MCF 10A (cell line): Measurements from ENCODE around the gene LCP2. TPM values are rescaled to one million over a fixed set of nuclear protein-coding genes. Genes with fewer than 3 reads are reported as not detected.

ENCODE experiments used
- BruUV-seq: library from RNA; stranded (reverse); fragments of 400-500 nt; replicated peaks from 2 replicates; lab custom pipeline; 2021; lab: Mats Ljungman, UMichigan
- CTCF ChIA-PET: fragments of 300-600 bp; sonication (Branson Sonifier 250); formaldehyde crosslinking; extraction: SDS; loops from one replicate; lab custom pipeline; 2021; ENCODE audit warnings: antibody characterized with exemption, inconsistent platforms; lab: Yijun Ruan, JAX
- POLR2A ChIA-PET: fragments of 300-600, 350-650 bp; sonication (Branson Sonifier 250); formaldehyde crosslinking; extraction: SDS; loops from one replicate; lab custom pipeline; 2020; ENCODE audit warnings: antibody characterized with exemption, inconsistent platforms; lab: Yijun Ruan, JAX
- DNase-seq: peaks from one replicate; pipeline ENCODE4 v3.0.0-alpha.2; 2018; ENCODE audit not compliant: unreplicated experiment
- H3K27ac Mint-ChIP-seq: one replicate; pipeline ENCODE4 v1.8.0; 2022; ENCODE audit warnings: mild to moderate bottlenecking, low read depth, mixed read lengths; ENCODE audit not compliant: unreplicated experiment
- H3K27me3 Mint-ChIP-seq: one replicate; pipeline ENCODE4 v1.8.0; 2022; ENCODE audit warnings: mixed read lengths; ENCODE audit not compliant: insufficient read depth, unreplicated experiment
- H3K36me3 Mint-ChIP-seq: one replicate; pipeline ENCODE4 v1.8.0; 2022; ENCODE audit warnings: mild to moderate bottlenecking, moderate library complexity, mixed read lengths; ENCODE audit not compliant: insufficient read depth, unreplicated experiment
- H3K4me1 Mint-ChIP-seq: one replicate; pipeline ENCODE4 v1.8.0; 2022; ENCODE audit warnings: mixed read lengths; ENCODE audit not compliant: insufficient read depth, unreplicated experiment
- H3K4me3 Mint-ChIP-seq: one replicate; pipeline ENCODE4 v1.8.0; 2022; ENCODE audit warnings: mild to moderate bottlenecking, moderate library complexity, mixed read lengths; ENCODE audit not compliant: unreplicated experiment
- H3K9me3 Mint-ChIP-seq: one replicate; pipeline ENCODE4 v1.8.0; 2022; ENCODE audit warnings: mixed read lengths; ENCODE audit not compliant: unreplicated experiment
- CTCF ChIP-seq: fragments of 200-600 bp; IDR thresholded peaks from one replicate; pipeline ENCODE4 v1.8.0; 2022; ENCODE audit warnings: antibody characterized with exemption, mild to moderate bottlenecking; ENCODE audit not compliant: unreplicated experiment
- intact Hi-C: fragments of 100-400 bp; cut with micrococcal nuclease; formaldehyde crosslinking; loops from 2 replicates; pipeline ENCODE4 v1.14.1; 2022
- total RNA-seq: library from RNA; stranded (reverse); gene quantifications from 2 replicates; pipeline ENCODE4 v1.2.3, GENCODE V29; 2022

LCP2 gene
- total RNA-seq, 1 experiment from 2014 or later: not detected

- no peaks in the 10 kb centered on the region for H3K36me3 Mint-ChIP-seq
- H3K4me1 Mint-ChIP-seq: no peaks in the 10 kb centered on the region
- ChIA-PET CTCF (interaction anchor here (1.0 to 6.1 kb wide), 8 partner anchors 11 to 198 kb away, joined by 3 to 75 read pairs (median 5); no protein-coding TSS in a partner anchor), POLR2A (interaction anchor here (0.6 to 1.0 kb wide), 2 partner anchors 17 to 192 kb away, joined by 3 read pairs; no protein-coding TSS in a partner anchor)
- DNase-seq: no peak
- no TSS peak for BruUV-seq
- intact Hi-C loops: no loop called here
- no peaks in the 10 kb centered on the region for H3K9me3 Mint-ChIP-seq
- TF ChIP-seq CTCF: no peak
- H3K27me3 Mint-ChIP-seq: peaks cover 22% of the 10 kb centered on the region
- H3K27ac Mint-ChIP-seq: no peak overlapping the region
- no peak overlapping the region for H3K4me3 Mint-ChIP-seq
Measured at GRCh38 chr5:170235876-170236864, 61.4 kb downstream of the LCP2 start.

GRCh38 chr5:170233358-170233892 lies 64.2 kb downstream of the LCP2 start:
- POLR2A ChIA-PET: no interaction called here
- intact Hi-C loops: no loop called here

GRCh38 chr5:170232786-170233185 lies 64.8 kb downstream of the LCP2 start, which contains the start of gene C5orf58:
TSS of gene C5orf58 (plus strand) at chr5:170232985. CDS start at chr5:170234977, 1,992 bp downstream.
- no peaks in the 10 kb centered on the region for H3K36me3 Mint-ChIP-seq
- no TSS peak for BruUV-seq
- CTCF ChIA-PET: interaction anchor here (0.6 to 4.5 kb wide), 2 partner anchors 189 to 201 kb away, joined by 4 to 23 read pairs; no protein-coding TSS in a partner anchor
- no peak within 1 kb of the TSS for H3K27ac Mint-ChIP-seq
- peaks cover 20% of the 10 kb centered on the region for H3K27me3 Mint-ChIP-seq
- H3K4me3 Mint-ChIP-seq: no peak within 1 kb of the TSS
- no peaks in the 10 kb centered on the region for H3K4me1 Mint-ChIP-seq
- POLR2A ChIA-PET: no interaction called here
- no peaks in the 10 kb centered on the region for H3K9me3 Mint-ChIP-seq
- intact Hi-C loops: no loop called here
- DNase-seq: no peak
- TF ChIP-seq CTCF: no peak

More at GRCh38 chr5:170233358-170233892, 64.2 kb downstream of the LCP2 start:
- Mint-ChIP-seq H3K4me3 (no peak overlapping the region), H3K27me3 (peaks cover 22% of the 10 kb centered on the region), H3K36me3 (no peaks in the 10 kb centered on the region), H3K9me3 (no peaks in the 10 kb centered on the region), H3K27ac (no peak overlapping the region), H3K4me1 (no peaks in the 10 kb centered on the region)
- no peak for DNase-seq
- BruUV-seq: no TSS peak
- TF ChIP-seq CTCF: no peak
- CTCF ChIA-PET: interaction anchor here (1.2 to 6.1 kb wide), 3 partner anchors 8 to 405 kb away, joined by 5 to 75 read pairs (median 23); no protein-coding TSS in a partner anchor
